Transverse colon (tissue), 4 donors: Measurements from ENCODE around the gene MARCHF9. TPM values are rescaled to one million over a fixed set of nuclear protein-coding genes. Genes with fewer than 3 reads are reported as not detected.

Source experiments
- DNase-seq: peaks from one replicate; pipeline ENCODE4 v3.0.0-alpha.2; 2019
- H3K27ac ChIP-seq, 4 donors: fragments of 200-600 bp; sonication (generic); 2 replicates each; pipeline ENCODE4 v1.5.1; 2016 to 2018; ENCODE audit warnings: inconsistent platforms in 4 of 4
- H3K27me3 ChIP-seq: fragments of 200-600 bp; sonication (generic); 2 replicates; pipeline ENCODE4 v1.5.1; 2017; ENCODE audit warnings: inconsistent platforms
- H3K36me3 ChIP-seq, 4 donors: fragments of 200-600 bp; sonication (generic); 2 replicates each; pipeline ENCODE4 v1.5.1; 2017 to 2019; ENCODE audit warnings: inconsistent platforms in 4 of 4
- H3K4me1 ChIP-seq, 4 donors: fragments of 200-600 bp; sonication (generic); 2 replicates each; pipeline ENCODE4 v1.5.1; 2017 to 2020; ENCODE audit warnings: inconsistent platforms in 4 of 4
- H3K4me3 ChIP-seq, 4 donors: fragments of 200-600 bp; sonication (generic); 1 replicate in 1 of 4; 2 replicates in 3 of 4; pipeline versions ENCODE4 v1.5.1 to v1.6.1; 2017 to 2019; ENCODE audit warnings: inconsistent platforms in 4 of 4
- H3K9me3 ChIP-seq, 2 donors: fragments of 200-600 bp; sonication (generic); 2 replicates each; pipeline ENCODE4 v1.5.1; 2017 to 2019; ENCODE audit warnings: inconsistent platforms in 2 of 2
- EP300 ChIP-seq: sonication (generic); formaldehyde crosslinking; IDR thresholded peaks from one replicate; pipeline ENCODE4 v1.6.1; 2017; ENCODE audit warnings: antibody characterized with exemption, low read depth
- POLR2A ChIP-seq: fragments of 450-650 bp; IDR thresholded peaks from one replicate; pipeline ENCODE4 v1.6.1; 2016; ENCODE audit warnings: antibody characterized with exemption, mild to moderate bottlenecking, moderate library complexity
- POLR2AphosphoS5 ChIP-seq, 3 donors: sonication (generic); formaldehyde crosslinking; IDR thresholded peaks; one replicate each; pipeline ENCODE4 v1.6.1; 2016; ENCODE audit warnings: antibody characterized with exemption in 3 of 3
- WGBS, 2 donors: methylation state at CpG; one replicate each; pipeline ENCODE4 v1.1.5; 2018; ENCODE audit warnings: low coverage in 1 of 2; 5-methylcytosine and 5-hydroxymethylcytosine counted together
- in situ Hi-C, 4 donors: fragments of 200-750 bp; cut with MboI; loops; one replicate each; pipeline versions ENCODE4 v1.15.0 to v1.15.1; 2017; ENCODE audit warnings: low sequenced_read_pairs in 3 of 4, low pct_ligation_motif_present in 1 of 4, low pct_unique_long_range_greater_than_20kb in 1 of 4
- intact Hi-C: fragments of 100-400 bp; cut with DNase I; formaldehyde crosslinking; loops from one replicate; pipeline ENCODE4 v1.15.1; 2023; ENCODE audit warnings: low total_unique reads
- total RNA-seq, 4 donors: library from RNA; depleted of rRNA; stranded (reverse); fragments of >200 nt; gene quantifications; one replicate each; pipeline ENCODE4 v1.1.0, GENCODE V29; 2016
- TF ChIP-seq, protein P1 (sequence below), 5 experiments: fragments of 200-600 bp in 3 of 5; fragments of 450-650 bp in 2 of 5; sonication (generic) in 3 of 5; IDR thresholded peaks; 1 replicate in 2 of 5; 2 replicates in 3 of 5; pipeline ENCODE4 v1.5.1; 2016 to 2017; ENCODE audit warnings: antibody characterized with exemption in 5 of 5, inconsistent platforms in 3 of 5, mild to moderate bottlenecking in 2 of 5, moderate library complexity in 1 of 5

MARCHF9 gene
- total RNA-seq, 4 donors from 2014 or later = 1.5 to 24.1 (median 9.5) TPM

DNA sequence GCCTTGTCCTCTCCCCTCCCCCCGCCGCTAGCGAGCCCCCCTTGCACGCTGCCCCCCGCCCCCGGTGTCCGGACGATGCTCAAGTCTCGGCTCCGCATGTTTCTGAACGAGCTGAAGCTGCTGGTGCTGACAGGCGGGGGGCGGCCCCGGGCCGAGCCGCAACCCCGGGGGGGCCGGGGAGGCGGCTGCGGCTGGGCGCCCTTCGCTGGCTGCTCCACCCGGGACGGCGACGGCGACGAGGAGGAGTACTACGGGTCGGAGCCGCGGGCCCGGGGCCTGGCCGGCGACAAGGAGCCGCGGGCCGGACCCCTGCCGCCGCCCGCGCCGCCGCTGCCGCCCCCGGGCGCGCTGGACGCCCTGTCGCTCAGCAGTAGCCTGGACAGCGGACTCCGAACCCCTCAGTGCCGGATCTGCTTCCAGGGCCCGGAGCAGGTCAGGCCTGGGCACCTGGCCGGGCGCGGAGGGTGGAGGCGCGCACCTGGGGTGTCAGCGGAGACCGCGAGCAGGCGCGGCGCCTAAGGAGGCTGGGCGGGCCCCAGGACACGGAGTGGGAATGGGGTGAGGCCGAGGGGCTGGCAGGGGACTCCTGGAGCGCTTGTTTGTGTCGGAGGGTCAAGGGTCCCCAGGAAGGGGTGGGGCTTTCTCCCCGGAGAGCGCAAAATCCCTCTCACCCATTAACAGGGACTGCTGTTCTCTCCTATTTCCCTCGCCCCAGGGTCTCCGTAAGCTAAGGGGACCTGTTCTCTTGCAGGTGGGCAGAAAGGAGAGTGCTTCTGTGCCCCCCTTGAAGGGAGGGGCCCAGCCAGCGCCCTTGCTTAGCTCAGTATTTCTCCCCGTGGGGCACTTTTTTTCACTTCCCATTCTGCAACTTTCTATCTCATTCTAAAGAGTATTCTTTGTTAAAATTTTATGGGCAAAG lies 810 bp downstream of the MARCHF9 start:
- Histone ChIP-seq H3K9me3 (no peaks in the 10 kb centered on the region), H3K4me3 (peak overlapping the region; percentile 68 to 94 (median 80)), H3K27me3 (no peaks in the 10 kb centered on the region), H3K36me3 (peaks cover 0 to 5% (median 0%) of the 10 kb centered on the region in 4 donors), H3K4me1 (peaks cover 12 to 45% (median 39%) of the 10 kb centered on the region in 4 donors), H3K27ac (peak overlapping the region; percentile 83 to 89 (median 85))
- TF ChIP-seq POLR2AphosphoS5 (IDR thresholded peaks at IDR 0.05) = peak in 2 of 3 donors; percentile 24 to 39
- TF ChIP-seq POLR2A = peak; percentile 49
- TF ChIP-seq EP300 = no peak
- TF ChIP-seq, protein P1, sequence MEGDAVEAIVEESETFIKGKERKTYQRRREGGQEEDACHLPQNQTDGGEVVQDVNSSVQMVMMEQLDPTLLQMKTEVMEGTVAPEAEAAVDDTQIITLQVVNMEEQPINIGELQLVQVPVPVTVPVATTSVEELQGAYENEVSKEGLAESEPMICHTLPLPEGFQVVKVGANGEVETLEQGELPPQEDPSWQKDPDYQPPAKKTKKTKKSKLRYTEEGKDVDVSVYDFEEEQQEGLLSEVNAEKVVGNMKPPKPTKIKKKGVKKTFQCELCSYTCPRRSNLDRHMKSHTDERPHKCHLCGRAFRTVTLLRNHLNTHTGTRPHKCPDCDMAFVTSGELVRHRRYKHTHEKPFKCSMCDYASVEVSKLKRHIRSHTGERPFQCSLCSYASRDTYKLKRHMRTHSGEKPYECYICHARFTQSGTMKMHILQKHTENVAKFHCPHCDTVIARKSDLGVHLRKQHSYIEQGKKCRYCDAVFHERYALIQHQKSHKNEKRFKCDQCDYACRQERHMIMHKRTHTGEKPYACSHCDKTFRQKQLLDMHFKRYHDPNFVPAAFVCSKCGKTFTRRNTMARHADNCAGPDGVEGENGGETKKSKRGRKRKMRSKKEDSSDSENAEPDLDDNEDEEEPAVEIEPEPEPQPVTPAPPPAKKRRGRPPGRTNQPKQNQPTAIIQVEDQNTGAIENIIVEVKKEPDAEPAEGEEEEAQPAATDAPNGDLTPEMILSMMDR (IDR thresholded peaks at IDR 0.05) = no peak
- 1% methylated on average over 33 of the region's 76 CpGs; no CpG with 5 or more reads in 1 of the 2 donors for whole genome bisulfite sequencing, 2 donors
- peak; percentile 70 for DNase-seq
- in situ Hi-C loops = no loop called here
- intact Hi-C loops = no loop called here

DNA sequence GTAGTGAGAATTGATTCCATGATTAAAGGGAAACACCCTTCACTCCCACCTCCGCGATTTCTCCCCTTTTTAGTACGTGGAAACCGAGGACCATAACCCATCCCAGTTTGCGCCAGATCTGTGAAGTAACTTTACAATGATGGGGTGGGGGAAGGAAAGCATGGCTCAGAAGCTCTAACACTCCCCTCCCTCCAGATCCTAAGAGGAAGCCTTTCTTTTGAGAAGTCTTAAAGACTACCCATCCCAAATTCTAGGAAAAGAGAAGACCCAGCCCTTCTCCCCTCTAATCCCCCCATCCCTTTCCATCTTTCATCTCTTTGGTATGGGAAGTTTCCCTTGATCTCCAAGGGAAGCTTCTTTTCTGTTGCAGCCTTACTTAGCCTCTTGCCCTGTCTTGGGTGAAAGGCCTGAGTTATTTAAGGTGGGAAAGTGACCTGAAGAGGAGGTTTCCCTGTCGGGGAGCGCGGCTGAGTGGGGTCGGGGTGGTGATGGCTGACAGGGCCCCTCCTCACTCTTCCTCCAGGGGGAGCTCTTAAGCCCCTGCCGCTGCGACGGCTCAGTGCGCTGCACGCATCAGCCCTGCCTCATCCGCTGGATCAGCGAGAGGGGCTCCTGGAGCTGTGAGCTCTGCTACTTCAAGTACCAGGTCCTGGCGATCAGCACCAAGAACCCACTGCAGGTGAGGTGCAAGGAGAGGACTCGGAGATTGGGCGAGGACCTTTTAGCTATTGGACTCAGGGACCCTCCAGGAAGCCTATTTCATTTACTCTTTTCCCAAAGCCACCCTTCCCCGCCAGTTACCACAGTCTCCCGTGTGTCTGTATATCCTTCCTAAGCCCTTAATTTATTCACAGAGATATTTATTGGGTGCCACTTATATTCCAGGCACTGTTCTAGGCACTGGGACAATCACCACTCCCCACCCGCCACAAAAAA lies 1.8 kb downstream of the MARCHF9 start:
- intact Hi-C loops (no loop called here), in situ Hi-C loops (no loop called here)
- H3K9me3 ChIP-seq = no peaks in the 10 kb centered on the region
- H3K27ac ChIP-seq = peak overlapping the region; percentile 83 to 89 (median 85)
- peaks cover 6 to 36% (median 31%) of the 10 kb centered on the region in 4 donors for H3K4me1 ChIP-seq
- H3K4me3 ChIP-seq = peak overlapping the region in 3 of 4 donors; percentile 76 to 94 (median 84)
- peak; percentile 59 for DNase-seq
- H3K27me3 ChIP-seq = no peaks in the 10 kb centered on the region
- TF ChIP-seq, protein P1 (IDR thresholded peaks at IDR 0.05) = peak; percentile 55 to 72 (median 65)
- TF ChIP-seq EP300 = no peak
- peaks cover 0 to 5% (median 0%) of the 10 kb centered on the region in 4 donors for H3K36me3 ChIP-seq
- WGBS, 2 donors = 32 to 53% methylated on average over 8 to 22 of the region's 22 CpGs

DNA sequence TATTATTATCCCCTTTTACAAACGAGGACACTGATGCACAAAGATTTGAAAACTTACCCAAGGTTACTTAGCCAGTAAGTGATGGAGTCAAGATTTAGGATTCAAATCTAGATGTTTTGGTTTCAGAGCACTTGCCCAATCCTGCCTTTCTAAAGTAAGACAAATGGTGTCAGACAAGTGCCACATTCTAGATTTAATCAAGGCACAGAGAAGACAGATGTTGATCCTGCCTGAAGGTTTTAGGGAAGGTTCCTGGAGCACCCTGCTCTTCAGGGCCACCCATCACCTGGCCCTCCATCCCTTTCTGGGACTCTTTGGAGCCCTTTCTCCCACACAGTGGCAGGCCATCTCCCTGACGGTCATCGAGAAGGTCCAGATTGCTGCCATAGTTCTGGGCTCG lies 2.9 kb downstream of the MARCHF9 start:
- 93 to 96% methylated on average over 4 of the region's 4 CpGs for WGBS, 2 donors
- H3K27me3 ChIP-seq = no peaks in the 10 kb centered on the region
- TF ChIP-seq, protein P1 (IDR thresholded peaks at IDR 0.05) = no peak
- TF ChIP-seq POLR2AphosphoS5 (IDR thresholded peaks at IDR 0.05) (no peak), POLR2A (no peak), EP300 (no peak)
- in situ Hi-C loops (no loop called here), intact Hi-C loops (no loop called here)
- DNase-seq = no peak
- no peaks in the 10 kb centered on the region for H3K9me3 ChIP-seq
- H3K4me3 ChIP-seq = no peak overlapping the region
- H3K36me3 ChIP-seq = peaks cover 0 to 5% (median 0%) of the 10 kb centered on the region in 4 donors
- no peak overlapping the region for H3K27ac ChIP-seq
- peaks cover 3 to 32% (median 27%) of the 10 kb centered on the region in 4 donors for H3K4me1 ChIP-seq
